OCI-LY1 (cell line): ENCODE results near the gene FBXO3.

ENCODE experiments used
- H2AFZ ChIP-seq: fragments of 200-600 bp; sonication (generic), shearing (Covaris generic); 2 replicates; pipeline ENCODE4 v1.6.0; 2014; ENCODE audit warnings: antibody characterized with exemption, mild to moderate bottlenecking, low read length
- H3F3A ChIP-seq: fragments of 200-600 bp; sonication (generic), shearing (Covaris generic); 2 replicates; pipeline ENCODE4 v1.6.0; 2014; ENCODE audit warnings: mild to moderate bottlenecking, antibody characterized with exemption, low read length, moderate library complexity; ENCODE audit not compliant: insufficient read depth
- H3K27ac ChIP-seq: fragments of 200-600 bp; sonication (generic); 2 replicates; pipeline ENCODE4 v1.5.1; 2014; ENCODE audit warnings: low read length, mixed run types, mild to moderate bottlenecking, low read depth; ENCODE audit not compliant: poor library complexity, severe bottlenecking
- H3K27me3 ChIP-seq: fragments of 200-600 bp; sonication (generic); 2 replicates; pipeline ENCODE4 v1.6.0; 2014; ENCODE audit warnings: antibody characterized with exemption, mild to moderate bottlenecking, low read length, moderate library complexity; ENCODE audit not compliant: insufficient read depth
- H3K36me3 ChIP-seq: fragments of 200-600 bp; sonication (generic); 2 replicates; pipeline ENCODE4 v1.6.1; 2014; ENCODE audit warnings: mild to moderate bottlenecking, antibody characterized with exemption, low read length, moderate library complexity, mixed read lengths; ENCODE audit not compliant: insufficient read depth
- H3K4me1 ChIP-seq: fragments of 200-600 bp; sonication (generic); 2 replicates; pipeline ENCODE4 v1.5.1; 2014; ENCODE audit warnings: mild to moderate bottlenecking, low read length, moderate library complexity; ENCODE audit not compliant: insufficient read depth, severe bottlenecking
- H3K4me2 ChIP-seq: fragments of 200-600 bp; sonication (generic), shearing (Covaris generic); 2 replicates; pipeline ENCODE4 v1.6.1; 2014; ENCODE audit warnings: low read length
- H3K4me3 ChIP-seq: fragments of 200-600 bp; sonication (generic); 2 replicates; pipeline ENCODE4 v1.5.1; 2014; ENCODE audit warnings: low read length, low read depth, mild to moderate bottlenecking, mixed read lengths; ENCODE audit not compliant: poor library complexity, severe bottlenecking
- H3K79me2 ChIP-seq: fragments of 200-600 bp; shearing (Covaris generic); 2 replicates; pipeline ENCODE4 v1.6.1; 2016; ENCODE audit warnings: mixed run types, low read length, mixed read lengths; ENCODE audit not compliant: insufficient read depth
- H3K9ac ChIP-seq: fragments of 200-600 bp; sonication (generic), shearing (Covaris generic); 2 replicates; pipeline ENCODE4 v1.6.1; 2014; ENCODE audit warnings: mild to moderate bottlenecking, low read length, mixed read lengths
- H3K9me2 ChIP-seq: fragments of 200-600 bp; sonication (generic), shearing (Covaris generic); 2 replicates; pipeline ENCODE4 v1.6.1; 2014; ENCODE audit warnings: low read depth, mild to moderate bottlenecking, low read length, mixed read lengths
- H3K9me3 ChIP-seq: fragments of 200-600 bp; shearing (Covaris generic); 2 replicates; pipeline ENCODE4 v1.6.1; 2014; ENCODE audit warnings: low read length, mixed read lengths
- H4K20me1 ChIP-seq: fragments of 200-600 bp; sonication (generic), shearing (Covaris generic); 2 replicates; pipeline ENCODE4 v1.6.0; 2016; ENCODE audit warnings: mild to moderate bottlenecking, low read length; ENCODE audit not compliant: insufficient read depth
- CTCF ChIP-seq: fragments of 200-600 bp; sonication (generic), shearing (Covaris generic); IDR thresholded peaks from 2 replicates; pipeline ENCODE4 v1.5.1; 2017; ENCODE audit warnings: mild to moderate bottlenecking, antibody characterized with exemption, low read length, moderate library complexity, mixed read lengths
- EZH2 ChIP-seq: fragments of 200-600 bp; sonication (generic), shearing (Covaris generic); IDR thresholded peaks from 2 replicates; pipeline ENCODE4 v1.8.0; 2017; ENCODE audit warnings: borderline replicate concordance, mixed run types, mild to moderate bottlenecking, antibody characterized with exemption, low read length, moderate library complexity, mixed read lengths

FBXO3 gene

DNA sequence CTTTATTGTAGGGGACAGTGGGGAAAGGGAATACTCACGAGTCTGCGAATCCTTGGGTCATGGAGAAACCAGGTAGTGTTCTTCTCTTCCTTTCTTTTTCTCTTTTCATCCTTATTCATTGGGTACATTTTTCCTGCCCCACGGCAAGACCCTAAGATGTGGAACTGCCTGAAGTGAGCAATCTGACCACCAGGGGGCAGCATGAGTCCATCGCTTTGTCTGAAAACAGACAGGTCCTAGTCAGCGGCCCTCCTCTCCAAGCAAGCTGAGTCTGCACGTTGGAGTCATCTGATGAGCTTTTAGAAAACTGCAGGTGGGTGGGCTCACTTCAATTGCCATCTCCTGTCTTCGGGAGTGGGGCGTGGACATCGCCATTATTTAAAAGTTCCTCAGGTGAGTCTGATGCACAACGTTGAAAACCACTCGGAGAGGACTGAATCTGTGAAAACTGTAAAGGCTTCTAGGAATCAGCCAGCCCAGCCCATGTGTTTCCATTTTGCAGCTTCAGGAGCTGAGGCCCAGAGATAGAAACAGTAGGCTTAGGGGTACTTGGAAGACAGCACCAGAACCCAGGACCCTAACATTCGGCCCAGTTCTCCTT is 34.0 kb upstream of the FBXO3 start:
- no peak for TF ChIP-seq EZH2
- peak; percentile 85 for TF ChIP-seq CTCF
- H3F3A ChIP-seq = no peaks in the 10 kb centered on the region
- no peaks in the 10 kb centered on the region for H4K20me1 ChIP-seq
- no peak overlapping the region for H3K4me3 ChIP-seq
- H3K36me3 ChIP-seq = no peaks in the 10 kb centered on the region
- H3K79me2 ChIP-seq = no peaks in the 10 kb centered on the region
- H3K27ac ChIP-seq = no peak overlapping the region
- H2AFZ ChIP-seq = no peak overlapping the region
- H3K9ac ChIP-seq = no peak overlapping the region
- no peaks in the 10 kb centered on the region for H3K9me2 ChIP-seq
- no peaks in the 10 kb centered on the region for H3K27me3 ChIP-seq
- H3K4me1 ChIP-seq = no peaks in the 10 kb centered on the region
- H3K9me3 ChIP-seq = no peaks in the 10 kb centered on the region
- no peak overlapping the region for H3K4me2 ChIP-seq

DNA sequence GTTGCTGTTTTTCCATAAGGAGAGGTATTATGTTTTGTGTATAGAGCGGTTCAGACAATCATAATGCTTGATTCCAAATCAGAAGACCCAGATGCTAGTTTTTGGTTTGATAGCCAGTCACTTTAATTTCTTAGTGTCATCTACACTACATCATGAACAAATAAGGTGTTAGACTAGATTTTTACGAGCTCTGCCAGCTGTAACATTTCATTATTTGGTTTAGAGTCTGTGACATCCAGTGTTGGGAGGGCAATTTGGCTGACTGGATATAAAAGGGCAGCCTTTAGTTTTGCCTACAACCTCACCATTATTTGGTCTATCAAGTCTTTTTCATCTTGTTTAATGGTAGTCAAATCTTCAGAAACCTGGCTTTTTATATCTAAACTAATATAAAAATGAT is 30.2 kb upstream of the FBXO3 start:
- Histone ChIP-seq H3K9me2 (no peaks in the 10 kb centered on the region), H2AFZ (no peak overlapping the region), H3K27me3 (no peaks in the 10 kb centered on the region)

DNA sequence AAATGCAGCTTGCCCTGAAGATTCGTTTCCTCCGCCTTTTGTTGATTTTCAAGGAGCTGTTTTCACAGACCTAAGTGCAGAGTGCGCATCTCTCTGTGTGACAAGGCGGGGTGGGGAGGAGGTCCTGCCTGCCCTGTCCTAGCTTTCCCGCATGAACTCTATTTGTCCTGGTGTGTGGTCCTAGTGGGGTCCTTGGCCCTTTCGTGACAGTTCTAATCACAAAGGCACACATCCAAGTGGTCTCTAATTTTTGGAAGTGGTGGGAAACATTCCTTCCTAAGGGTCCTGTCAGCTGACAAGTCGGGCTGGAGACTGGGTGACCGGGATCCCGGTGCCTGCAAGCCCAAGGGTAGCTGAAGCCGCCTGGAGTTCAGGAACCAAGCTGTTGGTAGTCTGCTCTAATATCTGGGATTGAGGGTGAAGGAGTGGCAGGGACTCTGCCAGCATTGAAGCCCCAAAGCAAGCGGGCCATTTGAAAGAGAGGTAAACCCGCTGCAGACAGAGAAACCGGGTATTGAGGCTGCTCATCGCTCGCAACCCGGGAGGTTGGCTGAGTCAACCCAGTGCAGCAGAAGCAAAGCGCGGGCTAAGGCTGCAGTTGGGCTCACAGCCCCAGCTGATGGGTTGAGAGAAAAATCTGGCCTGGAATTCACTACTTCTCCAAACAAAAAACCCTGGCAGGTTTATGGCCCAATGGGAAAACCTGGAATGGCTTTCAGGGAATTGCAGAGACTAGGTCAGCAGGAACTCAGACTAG is 28.1 kb upstream of the FBXO3 start:
- Histone ChIP-seq H3K4me2 (peak overlapping the region; percentile 49; the same call in 1 of the 2 replicates), H4K20me1 (no peaks in the 10 kb centered on the region), H3F3A (no peaks in the 10 kb centered on the region), H3K36me3 (no peaks in the 10 kb centered on the region), H3K4me1 (peaks cover 4% of the 10 kb centered on the region), H3K79me2 (no peaks in the 10 kb centered on the region), H3K27ac (no peak overlapping the region), H3K9me3 (no peaks in the 10 kb centered on the region), H3K9ac (no peak overlapping the region), H3K4me3 (no peak overlapping the region), H2AFZ (no peak overlapping the region), H3K27me3 (no peaks in the 10 kb centered on the region), H3K9me2 (no peaks in the 10 kb centered on the region)
- no peak for TF ChIP-seq EZH2

More for the DNA sequence above, 30.2 kb upstream of the FBXO3 start:
- Histone ChIP-seq H3K9me3 (no peaks in the 10 kb centered on the region), H3K4me1 (peaks cover 4% of the 10 kb centered on the region), H3K9ac (no peak overlapping the region), H3K79me2 (no peaks in the 10 kb centered on the region), H3K36me3 (no peaks in the 10 kb centered on the region), H3K27ac (no peak overlapping the region), H4K20me1 (no peaks in the 10 kb centered on the region), H3F3A (no peaks in the 10 kb centered on the region), H3K4me3 (no peak overlapping the region), H3K4me2 (no peak overlapping the region)
- TF ChIP-seq CTCF (no peak), EZH2 (no peak)

- Histone ChIP-seq H3K9ac (no peak overlapping the region), H2AFZ (no peak overlapping the region), H3F3A (no peaks in the 10 kb centered on the region), H3K36me3 (no peaks in the 10 kb centered on the region), H3K27ac (no peak overlapping the region), H3K27me3 (no peaks in the 10 kb centered on the region), H3K9me2 (no peaks in the 10 kb centered on the region), H3K4me3 (no peak overlapping the region), H3K4me1 (peaks cover 4% of the 10 kb centered on the region), H3K79me2 (no peaks in the 10 kb centered on the region), H4K20me1 (no peaks in the 10 kb centered on the region), H3K9me3 (no peaks in the 10 kb centered on the region), H3K4me2 (no peak overlapping the region)
- TF ChIP-seq CTCF (no peak), EZH2 (no peak)
Observed at GRCh38 chr11:33801821-33802193, 27.5 kb upstream of the FBXO3 start.
